HL-60 (cell line): Measurements from ENCODE around the gene ZFP82.

Experiments used
- DNase-seq, 2 experiments: peaks; one replicate each; pipeline ENCODE4 v3.0.0-alpha.2; 2010 to 2020; ENCODE audit warnings: low read depth in 1 of 2, low spot score in 1 of 2
- H3K27ac ChIP-seq: fragments of 250-450 bp; sonication (Bioruptor Pico); replicated peaks from 2 replicates; pipeline ENCODE4 v1.5.1; 2020; ENCODE audit warnings: mild to moderate bottlenecking, moderate library complexity
- H3K27me3 ChIP-seq: fragments of 250-450 bp; sonication (Bioruptor Pico); 2 replicates; pipeline ENCODE4 v1.5.1; 2021; ENCODE audit warnings: mild to moderate bottlenecking, moderate library complexity; ENCODE audit not compliant: insufficient read depth, poor library complexity, severe bottlenecking
- H3K4me3 ChIP-seq: replicated peaks from 2 replicates; pipeline ENCODE4 v1.5.1; 2011; ENCODE audit warnings: mild to moderate bottlenecking, control low read depth, low read length; ENCODE audit not compliant: insufficient read depth
- CTCF ChIP-seq: IDR thresholded peaks from one replicate; pipeline ENCODE4 v1.5.1; 2011; ENCODE audit warnings: low read length, control low read depth, inconsistent platforms; ENCODE audit not compliant: insufficient read depth
- GABPA ChIP-seq: IDR thresholded peaks from 2 replicates; pipeline ENCODE4 v1.6.1; 2012; ENCODE audit warnings: low read depth
- POLR2AphosphoS5 ChIP-seq: IDR thresholded peaks from 2 replicates; pipeline ENCODE4 v1.6.1; 2012; ENCODE audit warnings: low read depth
- SPI1 ChIP-seq: IDR thresholded peaks from 2 replicates; pipeline ENCODE4 v1.6.1; 2012; ENCODE audit warnings: low read depth, mild to moderate bottlenecking, borderline replicate concordance
- TF ChIP-seq, protein P1 (sequence below): IDR thresholded peaks from 2 replicates; pipeline ENCODE4 v1.6.1; 2012; ENCODE audit warnings: low read depth; ENCODE audit not compliant: insufficient replicate concordance

Gene ZFP82

GRCh38 chr19:36449059-36449670 lies 30.7 kb upstream of the ZFP82 start:
- TF ChIP-seq SPI1 (no peak), GABPA (no peak), CTCF (no peak), POLR2AphosphoS5 (no peak)
- TF ChIP-seq, protein P1, sequence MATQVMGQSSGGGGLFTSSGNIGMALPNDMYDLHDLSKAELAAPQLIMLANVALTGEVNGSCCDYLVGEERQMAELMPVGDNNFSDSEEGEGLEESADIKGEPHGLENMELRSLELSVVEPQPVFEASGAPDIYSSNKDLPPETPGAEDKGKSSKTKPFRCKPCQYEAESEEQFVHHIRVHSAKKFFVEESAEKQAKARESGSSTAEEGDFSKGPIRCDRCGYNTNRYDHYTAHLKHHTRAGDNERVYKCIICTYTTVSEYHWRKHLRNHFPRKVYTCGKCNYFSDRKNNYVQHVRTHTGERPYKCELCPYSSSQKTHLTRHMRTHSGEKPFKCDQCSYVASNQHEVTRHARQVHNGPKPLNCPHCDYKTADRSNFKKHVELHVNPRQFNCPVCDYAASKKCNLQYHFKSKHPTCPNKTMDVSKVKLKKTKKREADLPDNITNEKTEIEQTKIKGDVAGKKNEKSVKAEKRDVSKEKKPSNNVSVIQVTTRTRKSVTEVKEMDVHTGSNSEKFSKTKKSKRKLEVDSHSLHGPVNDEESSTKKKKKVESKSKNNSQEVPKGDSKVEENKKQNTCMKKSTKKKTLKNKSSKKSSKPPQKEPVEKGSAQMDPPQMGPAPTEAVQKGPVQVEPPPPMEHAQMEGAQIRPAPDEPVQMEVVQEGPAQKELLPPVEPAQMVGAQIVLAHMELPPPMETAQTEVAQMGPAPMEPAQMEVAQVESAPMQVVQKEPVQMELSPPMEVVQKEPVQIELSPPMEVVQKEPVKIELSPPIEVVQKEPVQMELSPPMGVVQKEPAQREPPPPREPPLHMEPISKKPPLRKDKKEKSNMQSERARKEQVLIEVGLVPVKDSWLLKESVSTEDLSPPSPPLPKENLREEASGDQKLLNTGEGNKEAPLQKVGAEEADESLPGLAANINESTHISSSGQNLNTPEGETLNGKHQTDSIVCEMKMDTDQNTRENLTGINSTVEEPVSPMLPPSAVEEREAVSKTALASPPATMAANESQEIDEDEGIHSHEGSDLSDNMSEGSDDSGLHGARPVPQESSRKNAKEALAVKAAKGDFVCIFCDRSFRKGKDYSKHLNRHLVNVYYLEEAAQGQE, result no peak
- Histone ChIP-seq H3K4me3 (no peak overlapping the region), H3K27me3 (no peaks in the 10 kb centered on the region), H3K27ac (no peak overlapping the region)
- no peak for DNase-seq

GRCh38 chr19:36441339-36441738 lies 22.9 kb upstream of the ZFP82 start:
- H3K4me3 ChIP-seq, result no peak overlapping the region
- DNase-seq, result no peak
- H3K27me3 ChIP-seq, result no peaks in the 10 kb centered on the region
- TF ChIP-seq, protein P1, result no peak
- TF ChIP-seq SPI1, result no peak
- no peak for TF ChIP-seq POLR2AphosphoS5
- TF ChIP-seq GABPA, result no peak
- no peak for TF ChIP-seq CTCF
- no peak overlapping the region for H3K27ac ChIP-seq

GRCh38 chr19:36436531-36436930 lies 18.1 kb upstream of the ZFP82 start:
- no peak overlapping the region for H3K27ac ChIP-seq
- H3K4me3 ChIP-seq, result no peak overlapping the region
- TF ChIP-seq POLR2AphosphoS5, result no peak
- no peak for DNase-seq
- H3K27me3 ChIP-seq, result no peaks in the 10 kb centered on the region

DNA sequence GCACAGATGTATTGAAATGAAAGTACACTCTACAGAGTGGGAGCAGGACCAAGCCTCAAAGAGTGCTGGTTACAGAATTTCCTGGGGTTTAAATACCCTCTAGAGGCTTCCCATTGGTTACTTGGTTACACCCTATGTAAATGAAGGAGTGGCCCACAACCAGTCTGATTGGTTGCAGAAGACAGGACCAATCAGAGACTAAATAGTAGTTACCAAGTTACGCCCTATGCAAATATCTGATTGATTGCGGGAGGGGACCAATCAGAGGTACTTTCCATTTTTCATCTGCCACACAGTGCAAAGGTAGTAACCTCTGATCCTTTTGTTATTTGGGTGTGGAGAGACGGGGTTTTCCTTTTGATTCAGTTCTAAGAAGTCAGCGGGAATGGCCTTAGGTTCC lies 5.5 kb upstream of the ZFP82 start:
- Histone ChIP-seq H3K27me3 (no peaks in the 10 kb centered on the region), H3K27ac (no peak overlapping the region), H3K4me3 (no peak overlapping the region)
- no peak for DNase-seq
- TF ChIP-seq GABPA, result no peak
- TF ChIP-seq CTCF, result no peak
